IMR-90 (cell line): ENCODE results near the gene IMPG2.

Experiments used
- BHLHE40 ChIP-seq: fragments of 150-350 bp; IDR thresholded peaks from 2 replicates; pipeline ENCODE4 v1.6.1; 2016; ENCODE audit warnings: mild to moderate bottlenecking, low read depth, low read length
- CEBPB ChIP-seq: IDR thresholded peaks from 2 replicates; pipeline ENCODE4 v1.6.1; 2012; ENCODE audit warnings: low read depth, low read length, improper control_type of control experiment
- CHD1 ChIP-seq: IDR thresholded peaks from 2 replicates; pipeline ENCODE4 v1.6.1; 2012; ENCODE audit warnings: low read depth, low read length, improper control_type of control experiment
- CTCF ChIP-seq: conservative IDR thresholded peaks from 2 replicates; pipeline ENCODE4 v1.5.1; 2012; ENCODE audit warnings: mild to moderate bottlenecking, low read depth, low read length, improper control_type of control experiment
- FOS ChIP-seq: fragments of 150-350 bp; IDR thresholded peaks from 2 replicates; pipeline ENCODE4 v1.6.1; 2016; ENCODE audit warnings: low read depth, low read length
- MAFK ChIP-seq: IDR thresholded peaks from 2 replicates; pipeline ENCODE4 v1.6.1; 2012; ENCODE audit warnings: low read depth, low read length, improper control_type of control experiment
- MAZ ChIP-seq: IDR thresholded peaks from 2 replicates; pipeline ENCODE4 v1.6.1; 2012; ENCODE audit warnings: low read depth, mild to moderate bottlenecking, low read length, improper control_type of control experiment, moderate library complexity, borderline replicate concordance
- POLR2A ChIP-seq: IDR thresholded peaks from 2 replicates; pipeline ENCODE4 v1.6.1; 2012; ENCODE audit warnings: mild to moderate bottlenecking, low read depth, low read length
- RAD21 ChIP-seq: IDR thresholded peaks from 2 replicates; pipeline ENCODE4 v1.6.1; 2012; ENCODE audit warnings: low read length, improper control_type of control experiment
- RCOR1 ChIP-seq: IDR thresholded peaks from 2 replicates; pipeline ENCODE4 v1.6.1; 2012; ENCODE audit warnings: mild to moderate bottlenecking, low read length, improper control_type of control experiment; ENCODE audit not compliant: insufficient replicate concordance
- SMC3 ChIP-seq: fragments of 150-350 bp; IDR thresholded peaks from 2 replicates; pipeline ENCODE4 v1.6.1; 2016; ENCODE audit warnings: low read depth, mild to moderate bottlenecking, antibody characterized with exemption, low read length, moderate library complexity
- TF ChIP-seq, protein P1 (sequence below): fragments of 150-350 bp; IDR thresholded peaks from 2 replicates; pipeline ENCODE4 v1.6.1; 2016; ENCODE audit warnings: low read depth, mild to moderate bottlenecking, low read length, moderate library complexity, borderline replicate concordance
- TF ChIP-seq, protein P2 (sequence below): fragments of 150-350 bp; IDR thresholded peaks from 2 replicates; pipeline ENCODE4 v1.6.1; 2017; ENCODE audit warnings: mild to moderate bottlenecking, antibody characterized with exemption, low read length, low read depth

DNA sequence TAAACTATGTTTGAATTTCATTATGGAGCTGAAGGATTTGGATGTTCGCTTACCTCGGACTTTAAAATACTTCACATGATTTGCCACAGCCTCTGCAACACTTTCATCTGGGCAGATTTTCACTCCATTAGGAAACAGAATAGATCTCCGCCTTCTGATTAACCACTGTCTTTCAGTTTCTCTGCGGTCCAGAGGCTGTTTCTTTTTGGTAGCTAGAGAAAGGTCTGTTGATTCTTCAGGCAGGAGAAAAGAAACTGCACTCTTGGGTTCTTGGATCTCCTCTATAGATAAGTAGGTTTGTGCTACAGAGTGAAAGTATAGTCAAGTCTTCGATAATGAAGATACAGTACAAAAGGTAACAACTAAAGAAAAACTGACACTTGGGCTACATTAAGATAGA lies 844 bp downstream of the IMPG2 start:
- TF ChIP-seq CTCF (no peak), POLR2A (no peak), SMC3 (no peak), CEBPB (no peak), MAFK (no peak), BHLHE40 (no peak), RAD21 (no peak), MAZ (no peak), FOS (no peak), RCOR1 (no peak), CHD1 (no peak)
- TF ChIP-seq, protein P1, sequence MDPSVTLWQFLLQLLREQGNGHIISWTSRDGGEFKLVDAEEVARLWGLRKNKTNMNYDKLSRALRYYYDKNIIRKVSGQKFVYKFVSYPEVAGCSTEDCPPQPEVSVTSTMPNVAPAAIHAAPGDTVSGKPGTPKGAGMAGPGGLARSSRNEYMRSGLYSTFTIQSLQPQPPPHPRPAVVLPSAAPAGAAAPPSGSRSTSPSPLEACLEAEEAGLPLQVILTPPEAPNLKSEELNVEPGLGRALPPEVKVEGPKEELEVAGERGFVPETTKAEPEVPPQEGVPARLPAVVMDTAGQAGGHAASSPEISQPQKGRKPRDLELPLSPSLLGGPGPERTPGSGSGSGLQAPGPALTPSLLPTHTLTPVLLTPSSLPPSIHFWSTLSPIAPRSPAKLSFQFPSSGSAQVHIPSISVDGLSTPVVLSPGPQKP: no peak
- TF ChIP-seq, protein P2, sequence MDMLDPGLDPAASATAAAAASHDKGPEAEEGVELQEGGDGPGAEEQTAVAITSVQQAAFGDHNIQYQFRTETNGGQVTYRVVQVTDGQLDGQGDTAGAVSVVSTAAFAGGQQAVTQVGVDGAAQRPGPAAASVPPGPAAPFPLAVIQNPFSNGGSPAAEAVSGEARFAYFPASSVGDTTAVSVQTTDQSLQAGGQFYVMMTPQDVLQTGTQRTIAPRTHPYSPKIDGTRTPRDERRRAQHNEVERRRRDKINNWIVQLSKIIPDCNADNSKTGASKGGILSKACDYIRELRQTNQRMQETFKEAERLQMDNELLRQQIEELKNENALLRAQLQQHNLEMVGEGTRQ: no peak
